COLO668 (cell line): Measurements from ENCODE around the gene IGSF10.
"Not testable (repeated sequence)": the region's sequence is repeated elsewhere in the genome, so short reads cannot be mapped to it uniquely, and the experiment has no call there.

ENCODE experiments used
- DNase-seq: peaks from one replicate; lab custom pipeline; 2025; ENCODE audit not compliant: unreplicated experiment; lab: John Stamatoyannopoulos, UW

The IGSF10 gene

GRCh38 chr3:151460774-151461450, at the start of gene IGSF10:
Gene IGSF10 (minus strand): TSS chr3:151461061. CDS start chr3:151458709, 2,352 bp downstream.
- peak; percentile 25 for DNase-seq

DNA sequence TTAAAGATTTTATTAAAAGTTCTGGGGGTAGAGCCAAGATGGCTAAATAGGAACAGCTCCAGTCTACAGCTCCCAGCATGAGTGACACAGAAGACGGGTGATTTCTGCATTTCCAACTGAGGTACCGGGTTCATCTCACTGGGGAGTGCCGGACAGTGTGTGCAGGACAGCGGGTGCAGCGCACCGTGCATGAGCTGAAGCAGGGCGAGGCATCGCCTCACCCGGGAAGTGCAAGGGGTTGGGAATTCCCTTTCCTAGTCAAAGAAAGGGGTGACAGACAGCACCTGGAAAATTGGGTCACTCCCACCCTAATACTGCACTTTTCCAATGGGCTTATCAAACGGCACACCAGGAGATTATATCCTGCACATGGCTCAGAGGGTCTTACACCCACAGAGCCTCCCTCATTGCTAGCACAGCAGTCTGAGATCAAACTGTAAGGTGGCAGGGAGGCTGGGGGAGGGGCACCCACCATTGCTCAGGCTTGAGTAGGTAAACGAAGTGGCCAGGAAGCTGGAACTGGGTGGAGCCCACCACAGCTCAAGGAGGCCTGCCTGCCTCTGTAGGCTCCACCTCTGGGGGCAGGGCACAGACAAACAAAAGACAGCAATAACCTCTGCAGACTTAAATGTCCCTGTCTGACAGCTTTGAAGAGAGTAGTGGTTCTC, 48.7 kb upstream of the IGSF10 start:
- DNase-seq = not testable (repeated sequence)

- no peak for DNase-seq
Observed at GRCh38 chr3:151504606-151505005, 43.7 kb upstream of the IGSF10 start.

- DNase-seq = no peak
Observed at GRCh38 chr3:151503074-151503473, 42.2 kb upstream of the IGSF10 start.

GRCh38 chr3:151501923-151502632, 41.2 kb upstream of the IGSF10 start:
- no peak for DNase-seq

DNA sequence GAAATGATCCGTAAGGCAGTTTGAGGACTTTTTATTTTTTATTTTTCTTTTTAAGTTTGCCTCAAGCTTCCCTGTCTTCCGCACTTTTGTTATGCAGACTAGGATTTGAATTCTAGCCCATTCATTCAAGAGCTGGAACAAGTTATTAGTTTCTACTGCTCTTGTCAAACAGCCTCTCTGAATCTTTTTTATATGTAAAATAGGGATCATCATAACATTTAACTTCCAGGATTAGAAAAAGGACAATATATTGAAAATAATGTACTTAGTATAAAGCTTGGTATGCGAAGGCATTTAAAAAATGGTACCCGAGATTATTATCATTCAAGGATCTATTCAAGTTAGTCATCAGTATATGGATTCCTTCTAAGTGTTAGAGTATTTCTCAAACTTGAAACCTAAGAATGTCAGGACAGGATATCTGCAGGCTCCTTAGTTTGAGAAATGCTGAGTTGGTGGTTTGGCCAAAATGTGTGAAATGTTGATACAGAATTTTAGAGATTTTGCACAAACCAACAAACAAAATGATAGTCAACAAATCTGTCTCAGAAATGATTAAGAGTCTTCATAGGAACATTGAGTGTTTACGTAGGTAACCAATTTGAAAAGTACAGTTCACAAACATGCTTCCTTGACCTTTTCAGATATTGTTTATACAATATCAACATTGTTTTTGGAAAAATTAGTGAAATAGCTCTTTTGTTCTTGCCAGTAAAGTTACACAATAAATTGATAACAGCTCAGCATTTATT, 40.5 kb upstream of the IGSF10 start:
- DNase-seq = no peak

DNA sequence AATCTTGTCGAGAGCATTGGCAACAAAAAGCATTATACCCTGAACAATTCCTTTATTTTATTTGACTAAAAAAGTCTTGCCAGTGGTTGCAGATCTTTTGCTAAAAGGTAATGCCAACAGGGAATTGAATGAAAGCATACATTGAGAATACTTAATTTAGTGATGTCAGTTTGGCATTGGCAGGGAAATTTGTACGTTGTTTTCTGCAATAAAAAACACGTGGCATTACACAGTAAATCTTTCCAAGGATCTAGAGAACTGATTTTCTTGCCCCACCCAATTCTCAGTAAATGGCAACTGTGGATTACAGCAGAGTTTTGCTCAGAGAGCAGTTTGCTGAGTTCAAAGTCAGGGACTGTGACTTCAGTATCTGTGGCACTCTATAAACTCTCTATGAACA, 38.3 kb upstream of the IGSF10 start:
- no peak for DNase-seq

DNA sequence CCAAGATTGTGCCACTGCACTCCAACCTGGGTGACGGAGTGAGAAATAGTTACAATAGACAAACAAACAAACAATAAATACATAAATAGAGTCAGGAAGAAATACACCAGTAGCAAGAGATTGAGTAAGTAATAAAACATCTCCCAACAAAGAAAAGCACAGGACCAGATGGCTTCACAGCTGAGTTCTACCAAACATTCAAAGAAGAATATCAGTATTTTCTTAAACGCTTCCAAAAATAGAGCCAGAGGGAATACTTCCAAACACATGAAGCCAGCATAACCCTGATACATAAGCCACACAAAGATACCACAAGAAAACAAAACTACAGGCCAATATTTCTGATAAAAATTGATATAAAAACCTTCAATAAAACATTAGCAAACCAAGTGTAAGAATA, 30.7 kb upstream of the IGSF10 start:
- DNase-seq = no peak

GRCh38 chr3:151487833-151488232, 27.0 kb upstream of the IGSF10 start:
- not testable (repeated sequence) for DNase-seq

- no peak for DNase-seq
Observed at GRCh38 chr3:151483961-151484520, 23.2 kb upstream of the IGSF10 start.

GRCh38 chr3:151483488-151483887, 22.6 kb upstream of the IGSF10 start:
- DNase-seq = no peak

DNA sequence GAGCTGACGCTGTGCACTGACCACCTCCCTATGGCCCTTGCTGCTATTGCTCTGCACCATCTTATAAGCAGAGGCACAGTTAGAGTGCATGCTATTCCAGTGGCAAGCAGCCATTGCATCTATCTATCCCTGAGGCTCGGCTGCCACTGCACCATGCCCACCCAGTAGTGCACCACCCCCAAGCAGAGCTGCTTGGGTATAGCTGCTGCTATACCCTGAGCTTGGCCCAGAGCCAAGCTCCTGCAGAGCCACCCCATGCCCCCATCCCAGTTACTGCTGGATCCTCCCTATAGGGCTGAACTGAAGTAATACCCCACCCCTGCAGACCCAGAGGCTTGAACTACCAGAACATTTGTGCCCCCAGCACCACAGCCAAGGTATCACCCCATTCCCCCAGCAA, 19.6 kb upstream of the IGSF10 start:
- no peak for DNase-seq

GRCh38 chr3:151479452-151479851, 18.6 kb upstream of the IGSF10 start:
- DNase-seq = no peak

DNA sequence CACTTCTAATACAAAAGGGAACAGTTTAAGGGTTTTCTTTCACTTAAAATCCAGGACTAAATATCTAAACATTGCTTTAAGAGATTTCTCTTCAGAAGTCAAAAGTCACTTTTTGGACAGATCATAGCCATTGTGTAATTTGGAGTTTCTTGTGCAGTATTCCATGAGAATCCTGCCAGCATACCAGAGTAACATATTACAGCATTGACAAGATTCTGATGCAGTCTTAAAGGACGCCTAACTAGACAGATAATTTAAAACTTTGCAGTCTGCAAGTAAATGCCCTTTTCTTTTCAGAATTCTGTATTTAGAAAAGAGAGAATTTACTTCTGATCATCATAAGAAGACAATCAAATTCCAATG, 17.5 kb upstream of the IGSF10 start:
- DNase-seq = no peak

- no peak for DNase-seq
Observed at GRCh38 chr3:151477591-151478334, 16.9 kb upstream of the IGSF10 start.

- no peak for DNase-seq
Observed at GRCh38 chr3:151476344-151477018, 15.6 kb upstream of the IGSF10 start.

DNA sequence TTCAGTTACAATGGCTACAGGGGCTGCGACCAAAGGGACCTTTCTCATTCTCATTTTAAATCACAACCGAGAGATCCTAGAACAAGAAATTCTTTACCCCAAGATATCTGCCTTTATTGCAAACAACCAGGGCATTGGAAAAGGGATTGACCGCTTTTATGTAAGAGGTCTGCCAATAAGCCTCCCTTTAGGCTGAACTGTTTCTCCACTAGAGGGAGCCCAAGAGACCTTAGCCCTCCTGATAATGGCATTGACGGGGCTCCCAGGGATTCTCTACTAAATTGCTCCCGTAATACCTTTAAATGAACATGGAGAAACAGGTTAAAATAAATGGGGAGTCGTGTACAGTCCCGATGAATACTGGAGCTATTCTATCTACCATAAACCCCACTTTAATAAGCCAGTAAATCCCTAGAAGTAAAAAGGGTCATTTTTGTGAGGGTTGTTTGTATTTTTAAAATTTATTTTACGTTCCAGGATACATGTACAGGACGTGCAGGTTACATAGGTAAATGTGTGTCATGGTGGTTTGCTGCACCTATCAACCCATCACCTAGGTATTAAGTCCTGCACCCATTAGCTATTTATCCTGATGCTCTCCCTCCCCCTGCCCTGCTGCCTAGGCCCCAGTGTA, 7.5 kb upstream of the IGSF10 start:
- peak; percentile 43 for DNase-seq

- DNase-seq = no peak
Observed at GRCh38 chr3:151467069-151467468, 6.2 kb upstream of the IGSF10 start.

DNA sequence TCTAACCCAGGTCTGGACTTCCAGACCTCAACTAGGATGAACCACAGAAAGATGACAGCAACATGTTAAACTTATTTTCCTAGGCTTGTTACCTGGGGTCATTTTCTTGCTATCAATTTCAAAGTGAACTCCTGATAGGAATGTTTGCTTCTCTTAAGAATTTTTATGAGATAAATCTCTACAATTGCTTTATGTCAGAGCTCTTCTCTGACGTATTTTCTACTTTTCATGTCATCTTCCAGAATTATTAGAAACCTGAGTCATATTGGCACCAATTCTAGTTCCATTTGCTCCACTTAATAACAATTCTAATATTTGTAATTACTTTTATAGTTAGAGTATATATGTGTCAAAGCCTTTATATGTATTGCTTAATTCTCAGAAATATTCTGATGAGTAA, 2.1 kb upstream of the IGSF10 start:
- no peak for DNase-seq
